Measurements from ENCODE around the gene NAALADL2.

Gene NAALADL2

GRCh38 chr3:174884776-174885568 lies 25.8 kb downstream of the NAALADL2 start:
- DNase-seq (ENCODE audit: low read depth): no peak

- DNase-seq (ENCODE audit: low read depth): peak; percentile 14
These were observed 32.5 kb downstream of the NAALADL2 start for GRCh38 chr3:174891524-174892203.

DNA sequence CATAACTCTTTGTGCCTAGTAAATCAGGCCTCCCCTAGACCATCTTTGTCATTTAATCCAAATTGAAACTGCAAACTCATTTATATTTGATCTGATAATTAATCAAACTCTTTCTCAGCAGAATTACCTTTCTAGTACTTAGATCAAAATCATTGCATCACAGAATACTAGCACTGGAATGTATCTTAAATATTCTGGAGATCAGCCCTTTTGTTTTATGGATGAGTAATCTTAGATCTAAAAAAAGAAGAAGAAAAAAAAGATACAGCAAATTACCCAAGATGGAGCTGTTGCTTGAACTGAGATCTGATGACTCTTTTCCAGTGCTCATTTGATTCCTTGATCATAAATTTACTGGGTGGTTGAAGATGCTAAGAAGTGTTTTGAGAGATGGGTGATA lies 47.9 kb downstream of the NAALADL2 start:
- DNase-seq (ENCODE audit: low read depth): no peak

DNA sequence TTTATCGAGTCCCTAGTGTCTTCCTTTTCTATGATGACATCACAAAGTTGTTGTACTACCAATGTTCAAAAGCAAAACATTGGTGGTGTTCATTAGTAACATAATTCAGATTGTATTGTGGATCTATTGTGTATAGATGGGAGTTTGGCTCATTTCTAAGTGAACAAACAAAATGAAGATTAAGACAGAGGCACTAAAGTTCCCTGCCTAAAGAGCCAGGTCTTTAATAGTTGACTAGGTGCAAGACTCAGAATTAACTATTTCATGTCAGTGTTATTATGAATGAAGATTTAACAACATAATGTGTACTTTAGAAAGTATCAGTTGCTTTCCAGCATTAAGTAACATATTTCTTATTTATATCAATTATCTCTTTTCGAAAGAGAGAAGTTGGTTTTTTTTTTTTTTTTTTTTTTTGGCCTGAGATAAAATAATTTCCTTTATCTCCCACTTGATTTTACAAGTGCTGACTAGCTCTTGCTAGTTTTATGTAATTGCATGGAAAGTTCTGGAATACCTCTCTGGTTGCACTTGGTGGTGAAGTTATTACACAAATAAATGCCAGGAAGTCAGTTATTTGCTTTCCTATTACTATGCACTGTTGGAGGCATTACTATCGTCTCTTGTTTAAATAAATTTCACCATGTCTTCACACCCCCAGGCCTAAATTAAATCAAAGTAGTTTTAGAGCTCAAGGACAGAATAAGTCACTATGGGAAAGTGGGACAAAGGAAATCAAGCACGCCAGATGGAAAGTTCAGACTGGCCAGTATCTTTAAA lies 48.7 kb downstream of the NAALADL2 start:
- DNase-seq (ENCODE audit: low read depth): no peak

GRCh38 chr3:174931473-174932353 lies 72.6 kb downstream of the NAALADL2 start:
- no peak for DNase-seq (ENCODE audit: low read depth)

DNA sequence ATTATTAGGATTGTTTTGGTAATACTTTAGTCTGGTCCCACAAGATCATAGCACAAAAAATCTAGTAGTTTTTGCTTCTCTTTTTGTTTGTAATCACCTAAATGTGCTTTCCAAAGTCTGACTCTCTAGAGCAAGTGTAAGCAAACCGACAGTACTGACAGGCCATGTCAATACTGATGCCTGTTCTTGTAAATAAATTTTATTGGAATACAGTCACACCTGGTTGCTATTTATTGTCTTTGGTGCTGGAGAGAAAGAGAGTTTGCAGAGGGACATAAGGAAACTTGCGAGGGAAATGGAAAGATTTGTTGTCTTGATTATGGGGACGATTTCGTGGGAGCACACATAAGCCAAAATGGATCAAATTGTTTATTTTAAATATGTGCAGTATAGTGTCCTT lies 77.5 kb downstream of the NAALADL2 start:
- DNase-seq (ENCODE audit: low read depth): no peak

DNA sequence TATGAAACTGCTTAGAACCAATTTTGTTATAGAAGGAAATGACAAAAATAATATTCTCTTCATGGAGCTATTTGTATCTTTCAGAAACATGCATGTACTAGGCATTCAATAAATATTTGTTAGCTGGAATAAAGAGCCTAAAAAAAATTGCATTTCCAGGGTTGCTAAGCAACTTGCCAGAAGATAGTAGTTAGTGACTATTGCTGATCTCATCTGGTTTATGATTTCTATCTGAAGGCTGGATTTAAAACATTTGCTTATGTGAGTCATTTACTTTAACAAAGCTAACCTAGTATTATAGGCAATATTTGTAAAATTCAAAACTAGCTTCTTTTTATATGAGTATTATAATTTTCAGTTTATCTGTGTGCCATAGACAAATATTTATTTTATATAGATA lies 78.3 kb downstream of the NAALADL2 start:
- no peak for DNase-seq (ENCODE audit: low read depth)

DNA sequence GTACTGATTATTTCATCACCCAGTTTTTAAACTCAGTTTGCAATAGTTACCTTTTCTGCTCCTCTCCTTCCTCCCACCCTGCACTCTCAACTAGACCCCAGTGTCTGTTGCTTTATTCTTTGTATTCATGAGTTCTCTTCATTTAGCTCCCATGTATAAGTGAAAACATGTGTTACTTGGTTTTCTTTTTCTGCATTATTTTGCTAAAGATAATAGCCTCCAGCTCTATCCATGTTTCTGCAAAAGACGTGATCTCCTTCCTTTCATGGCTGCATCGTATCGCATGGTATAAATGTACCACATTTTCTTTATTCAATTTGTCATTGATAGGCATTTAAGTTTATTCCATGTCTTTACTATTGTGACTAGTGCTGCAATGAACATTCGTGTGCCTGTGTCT lies 79.0 kb downstream of the NAALADL2 start:
- DNase-seq (ENCODE audit: low read depth): no peak

DNA sequence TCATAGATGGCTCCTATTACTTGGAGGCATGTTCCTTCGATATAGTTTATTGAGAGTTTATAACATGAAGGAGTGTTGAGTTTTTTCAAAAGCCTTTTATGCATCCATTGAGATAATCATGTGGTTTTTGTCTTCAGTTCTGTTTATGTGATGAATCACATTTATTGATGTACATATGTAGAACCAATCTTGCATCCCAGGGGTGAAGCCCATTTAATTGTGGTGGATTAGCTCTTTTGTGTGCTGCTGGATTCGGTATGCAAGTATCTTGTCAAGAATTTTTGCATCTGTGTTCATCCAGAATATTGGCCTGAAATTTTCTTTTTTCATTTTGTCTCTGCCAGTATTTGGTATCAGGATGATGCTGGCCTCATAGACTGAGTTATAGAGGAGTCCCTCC lies 81.0 kb downstream of the NAALADL2 start:
- DNase-seq (ENCODE audit: low read depth): no peak

DNA sequence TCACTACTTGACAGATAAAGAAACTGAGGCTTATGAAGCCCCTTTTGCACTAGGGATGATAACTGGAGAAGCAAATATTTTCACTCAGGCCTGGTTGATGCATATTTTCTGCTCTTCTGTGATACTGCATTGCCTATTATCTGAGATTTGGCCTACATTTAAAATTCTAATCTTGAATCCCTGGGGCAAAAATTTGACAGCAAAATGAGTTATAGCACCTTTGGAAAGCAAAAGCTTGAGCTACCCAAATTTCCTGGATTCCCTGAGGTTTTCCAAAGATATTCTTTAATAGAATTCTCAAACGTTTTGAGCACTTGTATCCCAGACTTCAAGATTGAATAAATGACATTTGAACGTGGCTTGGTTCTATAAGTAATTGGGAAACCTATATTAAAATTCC lies 86.1 kb downstream of the NAALADL2 start:
- no peak for DNase-seq (ENCODE audit: low read depth)

DNA sequence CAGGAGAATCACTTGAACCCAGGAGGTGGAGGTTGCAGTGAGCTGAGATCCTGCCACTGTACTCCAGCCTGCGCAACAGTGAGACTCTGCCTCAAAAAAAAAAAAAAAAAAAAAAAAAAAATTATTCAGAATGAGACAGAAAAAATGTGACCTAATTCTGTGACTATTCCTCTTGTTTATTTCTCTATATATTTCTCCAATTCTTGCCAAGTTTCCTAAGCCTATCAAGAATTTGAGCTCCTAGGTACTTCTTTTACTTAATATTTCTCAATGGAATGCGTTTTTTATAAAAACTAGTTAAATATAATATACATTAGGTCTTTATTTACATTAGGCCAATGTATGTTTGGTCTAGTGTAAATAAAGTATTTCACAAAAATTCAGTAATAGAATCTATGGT lies 86.8 kb downstream of the NAALADL2 start:
- no peak for DNase-seq (ENCODE audit: low read depth)

DNA sequence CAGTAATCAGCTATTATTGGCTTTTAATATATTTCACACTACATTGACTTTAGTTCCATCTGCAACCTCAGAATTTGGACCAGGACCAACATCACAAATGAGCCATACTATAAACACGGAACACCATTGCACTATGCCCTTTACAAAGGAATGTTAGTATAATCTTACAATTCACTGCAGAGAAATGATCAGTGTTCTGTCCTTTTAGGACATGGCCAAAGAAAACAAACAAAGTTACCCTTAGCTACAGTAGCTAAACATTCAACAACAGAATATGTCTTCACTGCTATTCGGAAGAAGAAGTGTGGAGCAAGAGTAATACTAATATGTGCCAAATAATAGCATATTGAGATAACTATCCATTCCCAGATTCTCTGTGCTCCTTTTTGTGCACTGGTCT lies 90.4 kb downstream of the NAALADL2 start:
- no peak for DNase-seq (ENCODE audit: low read depth)

GRCh38 chr3:174951034-174951433 lies 91.9 kb downstream of the NAALADL2 start:
- DNase-seq (ENCODE audit: low read depth): peak; percentile 76

DNA sequence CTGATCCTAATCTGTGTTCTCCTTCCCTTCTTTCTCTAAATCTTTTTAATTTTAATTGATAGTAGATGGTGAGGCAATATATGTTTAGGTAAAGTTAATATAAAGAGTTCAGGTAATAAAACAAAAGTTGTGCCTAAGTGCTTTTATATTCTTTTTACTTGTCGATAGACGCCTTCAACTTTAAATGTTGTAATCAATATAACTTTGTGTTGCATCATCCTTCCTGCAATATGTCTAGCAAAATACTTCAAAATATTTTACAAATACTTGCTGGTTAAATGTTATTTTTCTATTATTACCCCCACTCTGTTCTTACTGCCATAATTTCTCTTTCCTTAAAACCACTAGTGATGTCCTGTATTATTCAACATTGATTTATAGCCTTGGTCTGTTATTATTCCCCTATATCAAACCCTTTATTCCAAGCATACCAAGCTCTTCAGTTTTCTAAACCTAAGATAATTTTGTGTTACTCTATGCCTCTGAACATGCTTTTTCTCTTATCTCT lies 92.4 kb downstream of the NAALADL2 start:
- DNase-seq (ENCODE audit: low read depth): no peak

DNA sequence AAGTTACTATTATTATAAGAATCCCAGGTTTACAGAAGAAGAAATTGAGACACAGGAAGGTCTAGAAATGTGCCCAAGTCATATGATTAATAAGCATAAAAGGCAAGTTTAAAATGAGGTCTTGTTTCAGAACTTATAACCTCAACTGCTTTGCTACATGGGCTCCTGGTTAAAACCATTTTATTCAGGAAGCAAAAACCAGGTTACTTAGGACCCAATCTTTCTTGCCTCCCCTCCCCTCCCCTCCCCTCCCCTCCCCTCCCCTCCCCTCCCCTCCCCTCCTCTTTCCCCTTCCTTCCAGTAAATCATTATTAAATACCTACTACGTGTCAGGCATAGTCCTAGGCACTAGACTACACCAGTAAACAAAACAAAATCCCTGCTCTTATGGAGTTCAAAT lies 93.9 kb downstream of the NAALADL2 start:
- DNase-seq (ENCODE audit: low read depth): no peak

DNA sequence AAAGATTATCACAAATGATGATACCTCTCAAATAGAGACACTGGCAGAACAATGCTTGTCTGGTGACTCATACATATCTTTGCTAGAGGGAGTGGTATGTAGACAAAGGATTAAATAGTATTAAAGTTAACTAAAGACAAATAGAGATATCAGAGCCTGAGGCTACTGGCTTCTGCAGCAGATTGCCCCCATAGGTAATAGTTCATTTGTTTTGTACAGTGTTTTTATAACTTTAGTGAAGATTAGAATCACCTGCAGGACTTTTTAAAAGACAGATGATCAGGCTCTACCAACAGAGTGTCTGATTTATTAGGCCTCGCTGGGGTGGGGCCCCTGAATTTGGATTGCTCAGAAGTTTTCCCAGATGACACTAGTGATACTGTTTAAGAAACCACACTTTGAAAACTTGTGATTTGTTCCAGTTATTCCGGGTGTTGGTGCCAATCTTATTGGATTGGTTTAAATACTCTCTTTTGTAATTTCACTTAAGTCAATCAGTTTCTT lies 96.4 kb downstream of the NAALADL2 start:
- no peak for DNase-seq (ENCODE audit: low read depth)

DNA sequence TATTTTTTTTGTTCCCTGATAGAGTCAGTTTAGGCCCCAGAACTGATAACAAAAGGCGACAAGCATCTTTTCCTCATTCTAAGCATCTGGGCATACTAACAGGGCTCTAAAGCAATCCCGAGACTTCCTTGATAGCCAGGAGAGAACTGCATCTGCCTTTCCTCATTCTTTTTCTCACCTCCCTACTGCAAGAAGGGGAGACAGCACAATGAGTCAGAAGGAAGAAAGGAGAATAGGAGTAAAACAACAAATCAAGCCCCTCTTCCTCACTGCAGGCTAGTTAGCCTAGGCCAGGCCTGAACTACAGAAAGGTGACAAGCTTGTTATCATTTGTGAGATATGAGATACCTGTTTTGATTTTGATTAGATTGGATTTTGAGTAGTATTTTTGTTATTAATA lies 97.9 kb downstream of the NAALADL2 start:
- no peak for DNase-seq (ENCODE audit: low read depth)

- DNase-seq (ENCODE audit: low read depth): no peak
These were observed 98.4 kb downstream of the NAALADL2 start for GRCh38 chr3:174957551-174958001.

- no peak for DNase-seq (ENCODE audit: low read depth)
These were observed 99.7 kb downstream of the NAALADL2 start for GRCh38 chr3:174958671-174959328.

GRCh38 chr3:174959556-174960065 lies 100.5 kb downstream of the NAALADL2 start:
- DNase-seq (ENCODE audit: low read depth): no peak

DNA sequence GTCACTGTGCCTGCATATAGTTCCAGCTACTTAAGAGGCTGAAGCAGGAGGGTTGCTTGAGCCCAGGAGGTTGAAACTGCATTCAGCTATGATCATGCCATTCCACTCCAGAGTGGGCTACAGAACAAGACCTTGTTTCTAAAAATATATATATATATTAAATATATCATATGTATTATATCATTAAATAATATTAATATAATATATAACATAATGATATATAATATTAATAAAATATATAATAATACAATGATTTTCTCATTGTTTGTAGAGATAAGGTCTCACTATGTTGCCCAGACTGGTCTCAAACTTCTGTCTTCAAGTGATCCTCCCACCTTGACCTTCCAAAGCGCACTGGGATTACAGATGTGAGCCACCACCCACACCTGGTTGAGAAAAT lies 101.8 kb downstream of the NAALADL2 start:
- no peak for DNase-seq (ENCODE audit: low read depth)

All from HS-5 (cell line).